ENCODE data around the gene EFCAB8.
"Not testable (repeated sequence)": the region's sequence is repeated elsewhere in the genome, so short reads cannot be mapped to it uniquely, and the experiment has no call there.

Gene EFCAB8

DNA sequence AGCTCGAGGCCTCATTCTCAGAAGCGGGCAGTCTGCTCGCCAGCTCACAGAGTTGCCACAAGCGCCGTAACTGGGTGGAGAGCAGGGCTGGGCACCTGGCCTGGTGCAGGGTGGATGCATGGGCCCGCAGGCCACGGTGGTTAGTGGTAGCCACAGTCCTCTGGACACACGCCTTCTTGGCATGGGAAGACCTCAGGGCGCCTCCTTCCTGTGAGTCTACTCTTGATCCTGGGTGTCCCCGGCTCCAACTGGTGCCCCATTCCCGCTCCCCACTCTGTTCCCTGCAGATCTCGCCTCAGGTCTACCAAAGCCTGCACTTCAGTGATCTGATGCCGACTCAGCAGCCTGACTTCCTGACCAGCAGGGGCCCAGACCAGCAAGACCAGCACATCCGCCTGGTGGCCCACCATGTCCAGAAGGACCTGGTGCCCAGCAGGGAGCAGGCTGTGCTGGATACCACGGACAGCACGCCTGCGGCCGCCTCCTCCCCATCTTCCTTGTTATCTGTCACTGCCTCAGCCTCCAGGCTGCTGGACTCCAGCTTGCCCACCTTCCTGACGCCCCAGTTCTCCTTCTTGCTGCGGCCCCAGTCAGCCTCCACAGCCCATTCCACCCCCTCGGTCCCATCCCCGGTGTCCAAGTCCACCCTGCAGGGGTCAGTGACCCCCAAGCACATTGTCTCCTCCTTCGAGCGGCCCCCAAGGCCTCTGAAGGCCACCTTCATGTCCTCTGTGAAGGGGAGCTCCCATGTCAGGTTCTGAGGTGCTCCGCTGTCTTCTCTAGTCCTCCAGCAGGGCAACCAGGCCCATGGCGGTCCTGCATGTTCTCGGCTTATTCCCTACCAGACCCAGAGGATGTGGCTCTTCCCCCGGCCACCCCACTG, 102.4 kb downstream of the EFCAB8 start:
- DNase-seq = no peak

DNA sequence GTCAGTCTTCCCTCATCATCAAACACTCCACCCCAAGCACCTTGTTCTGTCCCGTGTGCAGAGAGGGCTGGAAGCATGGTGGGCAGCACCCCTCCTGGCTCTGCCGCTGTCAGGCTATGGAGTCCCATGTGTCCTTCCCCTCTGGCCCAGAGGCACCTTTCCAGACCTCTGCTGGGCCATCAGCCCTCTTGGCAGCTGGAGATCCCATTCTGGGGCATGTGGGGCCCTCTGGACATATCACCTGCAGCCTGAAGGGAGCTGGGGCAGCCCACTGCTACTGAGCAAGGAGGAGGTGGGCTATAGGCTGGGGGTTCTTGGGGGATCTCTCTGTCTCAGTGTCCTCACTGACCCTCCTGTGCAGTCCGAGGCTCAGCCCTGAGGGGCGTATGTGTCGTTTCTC, 103.3 kb downstream of the EFCAB8 start:
- DNase-seq = no peak

DNA sequence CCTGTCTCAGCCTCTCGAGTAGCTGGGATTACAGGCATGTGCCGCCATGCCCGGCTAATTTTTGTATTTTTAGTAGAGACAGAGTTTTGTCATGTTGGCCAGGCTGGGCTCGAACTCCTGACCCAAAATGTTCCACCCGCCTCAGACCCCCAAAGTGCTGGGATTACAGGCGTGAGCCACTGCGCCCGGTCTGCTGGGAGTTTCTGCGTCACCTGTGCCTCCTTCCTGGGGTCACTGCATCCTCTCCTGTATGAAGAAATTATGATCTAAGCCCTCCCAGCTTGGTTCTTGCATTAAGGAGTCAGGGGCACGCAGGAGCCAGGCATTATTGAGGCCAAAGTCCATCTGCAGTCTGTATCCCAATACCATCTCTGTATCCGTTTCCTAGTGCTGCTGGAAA, 103.9 kb downstream of the EFCAB8 start:
- DNase-seq = not testable (repeated sequence)

DNA sequence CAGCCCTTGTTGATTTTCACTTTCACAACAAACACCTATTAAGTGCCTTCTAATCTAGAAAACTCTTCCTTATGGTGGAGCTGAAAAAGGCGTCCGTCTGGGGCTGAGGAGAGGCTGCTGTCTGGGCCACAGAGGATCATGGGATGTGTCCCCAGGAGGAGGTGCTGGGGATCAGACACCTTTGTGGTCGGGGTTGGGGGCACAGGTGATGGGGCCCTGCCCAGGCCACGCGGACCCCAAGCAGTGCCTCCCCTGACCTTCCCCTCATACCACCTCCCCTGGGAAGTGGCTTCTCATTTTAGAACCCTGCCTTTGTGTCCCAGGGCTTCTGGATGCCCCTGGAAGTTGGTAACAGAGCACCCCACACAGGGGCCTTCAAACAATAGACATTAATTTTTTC, 104.5 kb downstream of the EFCAB8 start:
- peak; percentile 3 for DNase-seq

DNA sequence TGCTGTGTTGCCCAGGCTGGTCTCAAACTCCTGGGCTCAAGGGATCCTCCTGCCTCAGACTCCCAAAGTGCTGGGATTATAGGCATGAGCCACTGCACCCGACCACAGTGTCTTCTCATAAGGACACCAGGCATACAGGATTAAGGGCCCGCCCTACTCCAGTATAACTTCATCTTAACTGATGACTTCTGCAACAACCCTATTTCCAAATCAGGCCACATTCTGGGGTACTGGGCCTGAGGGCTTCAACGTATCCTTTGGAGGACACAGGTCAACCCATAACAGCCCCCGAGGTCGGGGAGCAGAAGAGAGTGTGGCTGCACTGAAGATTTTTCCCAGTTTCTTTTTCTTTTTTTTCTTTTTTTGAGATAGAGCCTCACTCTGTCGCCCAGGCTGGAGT, 105.9 kb downstream of the EFCAB8 start:
- DNase-seq = peak; percentile 2

DNA sequence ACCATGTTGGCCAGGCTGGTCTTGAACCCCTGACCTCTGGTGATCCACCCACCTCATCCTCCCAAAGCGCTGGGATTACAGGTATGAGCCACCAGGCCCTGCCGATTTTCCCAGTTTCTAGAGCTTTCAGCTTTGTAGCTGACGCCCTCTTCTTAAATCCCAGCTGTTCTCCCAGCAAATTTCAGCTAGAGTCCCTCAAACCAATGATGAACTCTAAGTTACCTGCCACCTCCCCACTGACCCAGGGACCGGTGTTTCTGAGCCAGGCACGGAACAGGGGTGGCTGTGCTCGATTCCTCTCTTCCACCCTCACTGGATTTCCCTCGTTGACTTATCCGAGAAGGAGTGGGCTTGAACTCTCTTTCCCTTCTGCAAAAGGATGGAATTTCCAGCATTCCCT, 106.4 kb downstream of the EFCAB8 start:
- DNase-seq = peak; percentile 1

DNA sequence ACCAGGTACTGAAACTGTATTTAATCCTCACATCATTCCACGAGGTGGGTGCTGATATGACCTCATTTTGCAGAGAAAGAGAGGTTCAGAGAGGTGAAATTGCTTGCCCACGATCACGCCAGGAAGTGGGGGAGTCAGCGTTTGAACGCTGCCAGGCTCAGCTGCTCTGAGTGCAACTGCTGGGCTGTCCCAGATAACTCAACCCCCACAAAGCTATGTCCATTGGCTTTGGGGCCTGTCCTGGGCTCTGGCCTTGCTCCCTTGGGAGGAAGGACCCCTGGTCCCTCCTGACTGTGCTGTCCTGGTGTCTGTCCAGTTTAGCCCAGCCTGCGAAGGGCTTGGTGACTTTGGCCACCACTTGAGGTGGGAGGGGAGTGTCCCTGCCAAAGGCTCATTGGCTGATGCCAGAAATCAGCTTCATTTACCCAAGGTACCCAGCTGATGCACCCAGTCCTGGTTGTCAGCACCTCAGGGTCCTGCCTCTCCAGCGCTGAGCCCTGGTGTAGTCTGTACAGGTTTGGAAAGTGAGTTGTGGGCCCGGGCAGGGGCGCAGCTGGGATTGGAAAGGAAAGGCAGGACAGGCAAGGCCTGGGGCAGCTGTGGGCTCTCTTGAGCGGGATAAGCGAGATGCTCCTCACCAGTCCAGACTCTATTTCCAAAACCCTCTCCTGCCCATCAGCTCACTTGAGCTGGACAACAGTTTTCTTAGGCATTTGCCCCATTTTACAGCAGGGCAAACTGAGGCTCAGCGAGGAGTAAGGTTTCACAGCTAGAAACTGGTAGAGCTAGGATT, 107.1 kb downstream of the EFCAB8 start:
- DNase-seq = peak; percentile 21

DNA sequence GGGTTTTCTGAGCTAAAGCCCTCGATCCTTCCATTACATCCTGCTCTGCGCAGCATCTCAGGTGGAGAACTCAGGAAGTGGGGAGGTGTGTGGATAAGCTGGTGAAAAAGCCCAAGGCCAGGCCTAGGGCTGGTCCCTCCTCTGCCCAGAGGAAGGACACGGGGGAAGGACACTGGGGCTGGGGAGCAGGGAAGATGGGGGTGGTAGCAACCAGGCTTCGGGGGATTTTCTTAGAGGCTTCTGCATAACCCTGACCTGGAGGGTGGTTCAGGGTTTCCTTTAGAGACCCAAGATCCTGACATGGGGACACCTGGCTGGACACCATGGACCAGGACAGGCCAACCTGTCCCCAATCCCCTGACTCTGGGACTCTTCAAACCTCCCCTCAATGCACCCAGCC, 107.7 kb downstream of the EFCAB8 start:
- peak; percentile 2 for DNase-seq

DNA sequence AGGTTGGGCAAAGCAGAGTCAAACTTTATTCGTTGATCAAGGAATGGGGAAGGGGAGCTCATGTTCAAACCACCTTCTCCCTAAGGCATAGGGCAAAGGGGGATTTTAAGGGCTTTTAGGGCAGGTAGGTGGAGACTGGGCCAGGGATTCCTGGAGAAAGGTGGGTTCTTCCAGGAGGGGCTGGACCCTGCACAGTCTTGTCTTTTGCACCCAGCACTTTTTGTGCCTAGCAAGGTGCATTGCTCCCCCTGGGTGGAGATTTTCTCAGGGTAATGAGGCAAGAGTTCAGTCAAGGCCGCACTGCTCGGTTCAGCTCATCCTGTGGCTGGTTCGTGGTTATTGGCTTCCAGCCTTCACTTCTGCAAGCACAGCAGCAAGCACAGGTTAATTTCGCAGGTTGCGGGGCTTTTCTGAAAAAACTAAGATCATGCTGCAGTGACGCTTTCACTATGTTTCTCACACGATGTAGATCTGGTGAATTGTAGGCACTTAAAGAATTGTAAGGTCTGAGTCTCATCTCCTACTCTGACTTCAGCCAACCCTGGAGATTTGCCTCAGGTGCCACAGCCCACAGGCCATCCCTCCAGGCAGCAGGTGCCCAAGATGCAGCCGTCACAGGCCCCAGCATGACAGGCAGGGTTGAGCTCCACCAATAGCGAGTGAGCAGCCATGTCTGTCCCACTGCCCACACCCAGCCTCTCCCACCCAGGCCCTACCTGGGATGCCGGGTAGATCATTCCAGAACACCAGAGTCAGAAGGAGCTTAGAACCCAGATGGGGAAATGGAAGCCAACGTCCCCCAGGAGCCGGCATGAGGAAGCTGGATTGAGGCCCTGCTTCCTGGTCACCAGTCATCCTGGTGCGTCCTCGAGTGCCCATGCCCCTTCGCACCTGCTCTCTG, 108.4 kb downstream of the EFCAB8 start:
- DNase-seq = peak; percentile 44

DNA sequence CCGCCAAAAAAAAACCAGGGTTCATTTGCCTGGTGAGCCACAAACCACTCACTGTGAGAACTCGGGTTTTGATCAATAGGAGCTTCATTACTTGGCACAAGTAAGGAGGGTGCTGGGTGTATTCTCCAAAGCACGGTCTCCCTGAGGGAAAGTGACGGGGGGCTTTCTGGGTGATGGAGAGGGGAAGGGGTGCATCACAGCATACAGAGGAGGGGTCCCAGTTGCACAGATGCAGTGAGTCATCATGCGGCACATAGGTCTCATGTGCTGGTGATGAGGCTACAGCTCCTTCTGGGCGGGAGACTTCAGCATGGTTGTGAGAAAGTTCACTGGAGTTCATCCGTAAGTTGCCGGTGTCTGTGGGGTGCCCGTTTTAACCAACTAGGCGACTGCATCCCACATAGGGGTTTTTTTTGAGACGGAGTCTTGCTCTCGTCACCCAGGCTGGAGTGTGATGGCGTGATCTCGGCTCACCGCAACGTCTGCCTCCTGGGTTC, 109.3 kb downstream of the EFCAB8 start:
- peak; percentile 47 for DNase-seq

DNA sequence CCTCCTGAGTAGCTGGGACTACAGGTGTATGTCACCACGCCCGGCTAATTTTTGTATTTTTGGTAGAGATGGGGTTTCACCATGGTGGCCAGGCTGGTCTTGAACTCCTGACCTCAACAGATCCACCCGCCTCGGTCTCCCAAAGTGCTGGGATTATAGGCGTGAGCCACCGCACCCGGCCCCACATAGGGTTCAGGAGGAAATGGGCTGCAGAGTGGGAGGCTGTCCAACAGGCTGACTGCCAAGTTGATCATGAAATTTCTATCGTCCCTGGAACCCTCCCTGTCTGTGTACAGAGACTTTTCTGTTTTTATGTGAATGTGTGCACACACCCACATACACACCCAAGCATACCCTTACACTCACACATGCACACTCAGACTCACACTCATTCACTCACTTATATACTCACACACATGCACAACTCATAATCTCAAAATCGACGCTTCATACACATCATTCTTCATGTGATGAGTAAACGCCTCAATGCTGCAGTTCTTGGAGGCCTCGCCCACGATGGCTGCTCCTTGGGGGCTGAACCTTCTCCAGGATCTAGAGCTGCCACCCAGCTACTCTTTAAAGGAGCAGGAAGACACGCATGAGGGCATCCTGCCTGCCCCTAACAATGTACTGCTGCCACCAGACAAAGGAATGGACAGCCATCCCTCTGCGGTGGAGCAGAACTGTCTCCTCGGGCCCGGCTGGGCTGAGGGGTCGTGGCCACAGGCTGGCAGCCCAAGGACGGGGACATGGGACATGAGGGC, 109.9 kb downstream of the EFCAB8 start:
- peak; percentile 56 for DNase-seq

DNA sequence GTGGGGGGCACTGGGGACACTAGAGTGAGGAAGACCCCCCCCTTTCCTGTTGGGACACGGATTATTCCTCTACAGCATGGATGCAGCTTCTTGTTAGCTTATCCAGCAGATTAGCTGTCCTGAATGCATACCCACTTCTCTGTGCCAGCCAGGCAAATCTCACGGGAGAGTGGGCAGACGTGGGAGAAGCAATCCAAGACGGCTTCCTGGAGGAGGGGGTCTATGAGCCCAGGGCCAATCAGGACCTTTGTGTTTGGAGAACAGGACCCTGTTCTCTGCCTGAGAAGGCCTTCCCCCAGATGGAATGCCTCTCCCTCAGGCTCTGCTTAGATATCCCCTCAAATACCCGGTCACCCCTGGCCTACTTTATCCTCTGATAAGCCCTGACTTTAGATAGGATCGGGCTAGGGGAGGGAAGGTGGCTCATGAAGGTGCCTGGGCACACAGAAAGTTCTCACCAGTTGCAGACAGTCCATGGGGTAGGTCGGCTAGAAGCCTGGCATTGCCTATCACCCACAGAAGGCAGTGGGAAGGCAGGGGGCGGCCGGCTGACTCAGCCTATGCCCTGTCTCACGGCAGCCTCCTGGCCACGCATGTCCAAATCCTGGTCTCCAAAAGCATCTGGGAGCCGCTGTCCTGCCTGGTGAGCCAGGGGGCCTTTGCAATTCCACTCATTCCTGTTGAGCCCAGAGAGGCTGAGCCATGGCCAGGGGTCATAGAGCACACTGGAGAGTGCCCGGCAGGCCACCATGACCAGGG, 110.8 kb downstream of the EFCAB8 start:
- DNase-seq = peak; percentile 4

DNA sequence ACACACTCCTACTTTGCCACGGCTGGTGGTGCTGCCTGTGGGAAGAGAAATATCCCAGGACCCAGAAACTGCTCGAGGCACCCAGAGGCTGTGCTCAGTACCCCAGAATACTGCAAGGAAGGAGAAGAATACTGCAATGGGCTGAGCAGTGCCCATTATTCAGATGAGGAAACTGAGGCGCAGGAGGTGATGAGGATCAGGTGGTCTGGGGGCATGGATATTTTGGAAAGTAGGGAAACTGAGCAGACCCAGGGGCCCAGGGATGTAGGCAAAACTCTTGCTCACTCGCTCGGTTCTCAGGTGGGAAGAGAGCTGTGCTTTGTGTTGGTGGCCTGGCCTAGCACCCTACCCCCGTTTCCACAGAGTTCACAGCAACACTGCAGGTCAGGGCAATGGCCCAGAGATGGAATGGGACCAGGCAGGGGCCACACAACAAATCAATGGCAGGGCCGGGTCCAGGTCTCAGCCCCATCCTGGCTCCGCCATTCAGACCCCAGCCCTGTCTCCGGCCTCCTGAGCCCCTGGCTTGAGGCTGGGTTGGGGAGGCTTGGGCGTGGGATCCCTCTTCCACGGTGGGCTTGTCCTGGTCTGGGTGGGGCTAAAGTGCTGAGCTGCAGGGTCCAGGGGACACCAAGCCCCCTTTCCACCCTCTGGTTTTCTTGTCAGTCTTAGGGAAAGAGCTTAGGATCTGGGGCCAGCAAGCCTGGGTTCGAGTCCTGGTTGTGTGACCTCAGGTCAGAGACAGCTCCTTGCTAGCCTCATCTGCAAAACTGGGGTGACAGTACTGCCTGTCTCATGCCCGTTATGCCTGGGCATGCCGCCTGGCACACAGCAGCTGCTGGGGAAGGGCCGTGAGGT, 111.6 kb downstream of the EFCAB8 start:
- peak; percentile 2 for DNase-seq

DNA sequence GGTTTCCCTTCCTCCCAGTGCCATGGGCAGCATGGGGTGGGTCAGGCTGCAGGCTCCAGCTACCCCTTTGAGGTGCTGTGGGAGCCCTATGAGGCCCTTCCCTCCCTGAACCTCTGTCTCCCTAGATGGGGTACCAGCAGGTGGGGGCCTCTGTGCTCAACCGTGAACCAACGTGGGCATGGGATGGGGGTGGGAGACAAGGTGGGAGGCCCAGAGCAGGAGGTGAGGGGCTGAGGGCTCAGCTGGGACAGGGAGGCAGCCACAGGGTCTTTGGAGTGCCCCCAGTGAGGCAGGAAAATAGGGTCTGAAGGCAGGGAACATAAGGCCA, 112.2 kb downstream of the EFCAB8 start:
- DNase-seq = peak; percentile 12

DNA sequence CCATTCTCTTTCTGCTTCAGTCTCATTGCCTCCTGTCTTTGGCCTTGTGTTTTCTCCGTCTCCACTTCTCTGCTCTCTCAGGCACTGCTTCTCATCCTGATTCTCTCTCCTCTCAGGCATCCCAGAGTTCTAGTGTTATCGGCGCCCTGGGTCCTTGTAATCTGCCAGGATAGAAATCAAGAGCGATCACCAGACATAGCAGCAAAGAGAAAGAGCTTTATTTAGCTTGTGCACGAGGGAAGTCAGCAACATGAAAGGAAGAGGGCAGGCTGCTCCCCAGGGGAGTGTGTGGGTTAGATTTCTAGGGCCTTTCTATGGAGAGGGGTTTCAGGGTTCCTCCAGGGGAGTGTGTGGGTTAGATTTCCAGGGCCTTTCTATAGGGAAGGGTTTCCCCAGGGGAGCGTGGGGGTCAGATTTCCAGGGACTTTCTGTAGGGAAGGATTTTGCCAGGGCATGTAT, 113.0 kb downstream of the EFCAB8 start:
- peak; percentile 33 for DNase-seq

DNA sequence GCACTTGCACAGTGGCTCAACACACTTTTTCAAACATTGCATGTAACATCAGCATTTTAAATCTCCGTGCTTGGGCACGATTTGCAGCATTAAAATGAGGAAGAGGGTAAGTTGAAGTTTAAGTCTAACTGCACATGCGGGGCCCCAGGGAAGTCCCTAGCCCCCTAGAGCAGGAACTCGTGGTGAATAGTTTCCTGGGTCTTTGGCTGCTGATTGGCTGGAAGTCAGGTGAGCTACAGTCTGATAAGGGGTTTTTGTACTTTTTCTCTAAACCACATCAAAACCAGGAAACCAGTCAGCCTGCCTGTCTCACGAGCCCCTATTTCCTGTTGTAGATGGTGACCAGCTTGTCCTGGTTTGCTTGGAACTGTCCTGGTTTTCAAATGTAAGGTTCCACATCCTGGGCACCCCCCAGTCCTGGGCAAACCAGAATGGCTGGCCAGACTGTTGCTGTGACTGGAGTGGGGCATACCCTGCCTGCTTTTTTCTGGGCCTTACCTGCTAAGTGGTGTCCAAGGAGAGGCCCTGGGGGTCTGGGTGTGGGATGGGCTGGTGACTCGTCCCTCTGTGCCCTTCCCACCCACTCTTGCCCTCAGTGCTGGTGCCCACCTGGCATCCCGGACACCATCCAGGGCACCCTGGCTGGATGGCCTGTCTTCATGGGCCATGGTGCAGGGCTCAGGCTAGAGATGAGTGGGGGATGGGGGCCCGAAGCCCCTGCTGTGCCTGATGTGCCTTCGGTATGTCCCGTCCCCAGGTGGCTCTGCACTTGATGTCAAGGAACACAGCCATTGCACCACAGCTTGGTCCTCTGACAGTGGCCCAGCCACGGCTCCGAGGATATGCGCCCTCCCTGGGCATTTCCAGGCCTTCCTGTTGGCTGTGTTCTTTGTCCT, 113.7 kb downstream of the EFCAB8 start:
- peak; percentile 85 for DNase-seq

DNA sequence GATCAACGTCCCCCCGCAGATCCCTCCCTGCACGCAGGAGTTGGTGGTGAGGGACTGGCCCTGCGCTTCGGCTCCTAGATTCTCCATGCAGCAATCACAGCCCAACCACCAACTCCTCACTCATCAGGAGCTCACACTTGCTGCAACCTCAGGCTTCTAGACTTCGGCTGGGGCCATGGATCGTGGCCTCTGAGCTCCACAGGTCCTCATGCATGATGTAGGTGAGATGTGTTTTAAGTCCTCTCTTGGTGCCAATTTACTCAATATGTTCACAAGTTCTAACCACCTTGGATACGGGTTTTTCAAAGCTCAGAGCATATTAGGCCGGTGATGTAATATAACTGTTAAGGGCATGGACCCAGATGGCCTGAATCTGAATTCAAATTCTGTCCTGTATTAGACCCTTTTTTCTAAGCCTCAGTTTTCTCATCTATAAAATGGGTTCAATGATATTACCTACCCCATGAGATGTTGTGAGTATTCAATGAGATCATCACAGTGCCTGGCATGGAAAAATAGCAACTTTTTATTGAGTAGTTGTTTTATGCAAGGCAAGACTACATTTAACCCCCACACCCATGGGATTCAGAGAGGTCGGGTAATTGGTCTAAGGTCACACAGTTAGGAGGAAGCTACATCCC, 114.5 kb downstream of the EFCAB8 start:
- DNase-seq = peak; percentile 3

DNA sequence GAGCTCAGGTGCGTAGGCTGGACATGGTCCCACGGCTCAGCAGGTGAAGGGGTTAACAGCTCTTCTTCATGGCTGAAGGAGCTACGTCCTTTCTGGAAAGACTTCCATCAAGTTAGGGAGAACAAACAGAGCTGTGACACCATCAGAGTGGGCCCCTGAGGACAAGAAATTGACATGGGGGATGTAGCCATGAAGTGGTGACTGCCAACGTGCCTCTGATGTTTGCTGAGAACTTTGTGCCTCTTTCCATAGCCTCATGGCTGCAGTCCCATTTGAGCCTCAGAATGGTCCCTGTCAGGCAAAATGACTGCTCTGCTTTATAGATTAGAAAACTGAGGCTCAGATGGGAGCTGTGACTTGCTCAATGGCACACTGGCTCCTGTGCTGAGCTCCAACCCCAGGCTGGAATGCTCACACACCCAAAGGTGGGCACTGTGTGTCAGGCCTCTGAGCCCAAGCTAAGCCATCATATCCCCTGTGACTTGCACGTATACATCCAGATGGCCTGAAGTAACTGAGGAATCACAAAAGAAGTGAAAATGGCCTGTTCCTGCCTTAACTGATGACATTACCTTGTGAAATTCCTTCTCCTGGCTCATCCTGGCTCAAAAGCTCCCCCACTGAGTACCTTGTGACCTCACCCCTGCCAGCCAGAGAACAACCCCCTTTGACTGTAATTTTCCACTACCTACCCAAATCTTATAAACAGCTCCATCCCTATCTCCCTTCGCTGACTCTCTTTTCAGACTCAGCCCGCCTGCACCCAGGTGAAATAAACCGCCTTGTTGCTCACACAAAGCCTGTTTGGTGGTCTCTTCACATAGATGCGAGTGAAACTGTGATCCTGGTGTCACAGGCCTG, 115.7 kb downstream of the EFCAB8 start:
- DNase-seq = peak; percentile 3

Measured in stimulated activated CD4-positive, alpha-beta T cell treated with anti-CD3 and anti-CD28 coated beads, Interleukin-4, amount 100 ng/mL, for 24 hours (primary cell).